ENCODE data around the gene RABEP1. TPM values are rescaled to one million over a fixed set of nuclear protein-coding genes. Genes with fewer than 3 reads are reported as not detected.

Gene RABEP1
- polyA plus RNA-seq, 2 donors, result 8.8 to 9.0 TPM

DNA sequence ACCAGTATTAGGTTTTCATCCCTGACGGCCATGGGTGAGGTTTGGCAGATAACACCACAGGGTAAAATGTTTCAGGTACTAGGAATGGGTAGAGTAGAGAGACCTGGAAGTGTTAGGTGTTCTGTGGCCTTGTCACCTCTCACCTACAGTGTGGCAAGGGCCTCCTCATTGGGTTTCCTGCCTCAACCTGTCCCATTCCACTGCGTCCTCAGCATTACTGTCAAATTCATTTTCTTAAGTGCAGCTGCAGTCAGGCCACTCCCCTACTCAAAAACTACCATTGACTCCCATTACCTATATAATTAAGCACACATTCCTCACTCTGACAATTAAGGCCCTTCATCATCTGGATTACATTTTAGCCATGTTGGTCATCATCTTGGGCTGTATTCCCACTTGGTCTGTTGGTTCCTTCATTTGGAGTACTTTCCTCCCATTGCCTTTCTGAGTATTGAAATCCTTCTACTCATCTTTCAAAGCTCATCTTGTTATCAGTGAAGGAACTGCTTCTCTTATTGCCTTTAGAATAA lies 72.9 kb downstream of the RABEP1 start:
- H3K27ac ChIP-seq (ENCODE audit: low read depth in 2 of 2, low read length in 1 of 2), result peak overlapping the region; percentile 31 to 47
- H3K4me1 ChIP-seq (ENCODE audit: control insufficient read depth in 2 of 2, insufficient read depth in 2 of 2, low read length in 1 of 2), result no peaks in the 10 kb centered on the region
- no peaks in the 10 kb centered on the region for H3K9me3 ChIP-seq (ENCODE audit: control insufficient read depth in 2 of 2, insufficient read depth in 1 of 2, low read depth in 1 of 2, low read length in 1 of 2)
- H3K27me3 ChIP-seq (ENCODE audit: control insufficient read depth in 1 of 2, insufficient read depth in 2 of 2, low read length in 2 of 2), result no peaks in the 10 kb centered on the region
- 69 to 79% methylated on average over 2 of the region's 2 CpGs for WGBS, 2 donors
- peaks cover 7 to 16% of the 10 kb centered on the region in 2 donors for H3K36me3 ChIP-seq (ENCODE audit: control insufficient read depth in 2 of 2, insufficient read depth in 2 of 2, low read length in 1 of 2)
- no peak overlapping the region for H3K4me3 ChIP-seq (ENCODE audit: low read depth in 1 of 2, low read length in 2 of 2)

GRCh38 chr17:5355421-5356129 lies 73.5 kb downstream of the RABEP1 start:
- Histone ChIP-seq H3K36me3 (ENCODE audit: control insufficient read depth in 2 of 2, insufficient read depth in 2 of 2, low read length in 1 of 2) (peaks cover 7 to 14% of the 10 kb centered on the region in 2 donors), H3K4me1 (ENCODE audit: control insufficient read depth in 2 of 2, insufficient read depth in 2 of 2, low read length in 1 of 2) (no peaks in the 10 kb centered on the region), H3K27me3 (ENCODE audit: control insufficient read depth in 1 of 2, insufficient read depth in 2 of 2, low read length in 2 of 2) (no peaks in the 10 kb centered on the region), H3K9me3 (ENCODE audit: control insufficient read depth in 2 of 2, insufficient read depth in 1 of 2, low read depth in 1 of 2, low read length in 1 of 2) (no peaks in the 10 kb centered on the region), H3K27ac (ENCODE audit: low read depth in 2 of 2, low read length in 1 of 2) (peak overlapping the region in 1 of 2 donors; percentile 47), H3K4me3 (ENCODE audit: low read depth in 1 of 2, low read length in 2 of 2) (no peak overlapping the region)
- WGBS, 2 donors, result 71 to 76% methylated on average over 3 of the region's 3 CpGs

DNA sequence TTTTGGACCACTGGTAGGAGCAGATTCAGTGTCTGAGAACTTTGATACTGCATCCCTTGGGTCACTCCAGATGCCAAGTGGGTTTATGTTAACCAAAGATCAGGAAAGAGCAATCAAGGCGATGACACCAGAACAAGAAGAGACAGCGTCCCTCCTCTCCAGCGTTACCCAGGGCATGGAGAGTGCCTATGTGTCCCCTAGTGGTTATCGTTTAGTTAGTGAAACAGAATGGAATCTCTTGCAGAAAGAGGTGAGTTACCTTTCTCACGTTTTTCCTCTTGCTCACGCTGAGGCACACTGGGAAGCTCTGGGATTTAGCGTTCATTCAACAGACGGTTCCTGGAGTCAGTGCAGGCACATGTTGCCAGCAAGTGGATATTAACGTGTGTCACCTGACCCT lies 79.3 kb downstream of the RABEP1 start:
- 77 to 79% methylated on average over 9 of the region's 9 CpGs for WGBS, 2 donors
- H3K36me3 ChIP-seq (ENCODE audit: control insufficient read depth in 2 of 2, insufficient read depth in 2 of 2, low read length in 1 of 2), result peaks cover 0 to 11% of the 10 kb centered on the region in 2 donors

GRCh38 chr17:5362162-5362811 lies 80.2 kb downstream of the RABEP1 start:
- Histone ChIP-seq H3K9me3 (ENCODE audit: control insufficient read depth in 2 of 2, insufficient read depth in 1 of 2, low read depth in 1 of 2, low read length in 1 of 2) (no peaks in the 10 kb centered on the region), H3K36me3 (ENCODE audit: control insufficient read depth in 2 of 2, insufficient read depth in 2 of 2, low read length in 1 of 2) (peaks cover 0 to 11% of the 10 kb centered on the region in 2 donors), H3K4me1 (ENCODE audit: control insufficient read depth in 2 of 2, insufficient read depth in 2 of 2, low read length in 1 of 2) (no peaks in the 10 kb centered on the region), H3K27ac (ENCODE audit: low read depth in 2 of 2, low read length in 1 of 2) (no peak overlapping the region), H3K27me3 (ENCODE audit: control insufficient read depth in 1 of 2, insufficient read depth in 2 of 2, low read length in 2 of 2) (no peaks in the 10 kb centered on the region), H3K4me3 (ENCODE audit: low read depth in 1 of 2, low read length in 2 of 2) (no peak overlapping the region)
- 61 to 74% methylated on average over 7 of the region's 7 CpGs for WGBS, 2 donors

More for the DNA sequence above, 79.3 kb downstream of the RABEP1 start:
- Histone ChIP-seq H3K9me3 (ENCODE audit: control insufficient read depth in 2 of 2, insufficient read depth in 1 of 2, low read depth in 1 of 2, low read length in 1 of 2) (no peaks in the 10 kb centered on the region), H3K27me3 (ENCODE audit: control insufficient read depth in 1 of 2, insufficient read depth in 2 of 2, low read length in 2 of 2) (no peaks in the 10 kb centered on the region), H3K4me1 (ENCODE audit: control insufficient read depth in 2 of 2, insufficient read depth in 2 of 2, low read length in 1 of 2) (no peaks in the 10 kb centered on the region), H3K4me3 (ENCODE audit: low read depth in 1 of 2, low read length in 2 of 2) (no peak overlapping the region), H3K27ac (ENCODE audit: low read depth in 2 of 2, low read length in 1 of 2) (no peak overlapping the region)

DNA sequence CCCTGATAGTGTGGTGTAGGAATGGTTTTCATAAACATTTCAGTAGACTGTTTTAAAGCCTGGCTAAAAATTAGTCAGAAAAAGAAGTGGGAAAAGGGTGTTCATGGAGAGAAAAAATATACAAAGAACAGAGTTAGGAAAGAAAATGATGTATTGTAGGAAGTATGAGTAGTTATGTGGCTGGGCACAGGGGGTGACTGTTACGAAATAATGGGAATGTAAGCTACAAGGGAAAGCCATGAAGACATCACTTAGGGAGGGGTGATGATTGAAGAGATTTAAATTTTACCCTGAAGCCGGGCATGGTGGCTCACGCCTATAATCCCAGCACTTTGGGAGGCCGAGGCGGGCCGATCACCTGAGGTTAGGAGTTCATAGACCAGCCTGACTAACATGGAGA lies 82.1 kb downstream of the RABEP1 start:
- H3K27ac ChIP-seq (ENCODE audit: low read depth in 2 of 2, low read length in 1 of 2), result no peak overlapping the region
- H3K9me3 ChIP-seq (ENCODE audit: control insufficient read depth in 2 of 2, insufficient read depth in 1 of 2, low read depth in 1 of 2, low read length in 1 of 2), result no peaks in the 10 kb centered on the region
- 53 to 66% methylated on average over 6 of the region's 6 CpGs for WGBS, 2 donors
- H3K36me3 ChIP-seq (ENCODE audit: control insufficient read depth in 2 of 2, insufficient read depth in 2 of 2, low read length in 1 of 2), result peaks cover 0 to 8% of the 10 kb centered on the region in 2 donors
- H3K4me3 ChIP-seq (ENCODE audit: low read depth in 1 of 2, low read length in 2 of 2), result no peak overlapping the region
- H3K4me1 ChIP-seq (ENCODE audit: control insufficient read depth in 2 of 2, insufficient read depth in 2 of 2, low read length in 1 of 2), result no peaks in the 10 kb centered on the region
- no peaks in the 10 kb centered on the region for H3K27me3 ChIP-seq (ENCODE audit: control insufficient read depth in 1 of 2, insufficient read depth in 2 of 2, low read length in 2 of 2)

- Histone ChIP-seq H3K36me3 (ENCODE audit: control insufficient read depth in 2 of 2, insufficient read depth in 2 of 2, low read length in 1 of 2) (peaks cover 0 to 8% of the 10 kb centered on the region in 2 donors), H3K9me3 (ENCODE audit: control insufficient read depth in 2 of 2, insufficient read depth in 1 of 2, low read depth in 1 of 2, low read length in 1 of 2) (no peaks in the 10 kb centered on the region), H3K4me3 (ENCODE audit: low read depth in 1 of 2, low read length in 2 of 2) (no peak overlapping the region), H3K27me3 (ENCODE audit: control insufficient read depth in 1 of 2, insufficient read depth in 2 of 2, low read length in 2 of 2) (no peaks in the 10 kb centered on the region), H3K27ac (ENCODE audit: low read depth in 2 of 2, low read length in 1 of 2) (no peak overlapping the region), H3K4me1 (ENCODE audit: control insufficient read depth in 2 of 2, insufficient read depth in 2 of 2, low read length in 1 of 2) (no peaks in the 10 kb centered on the region)
Measured at GRCh38 chr17:5364696-5365095, 82.6 kb downstream of the RABEP1 start.

DNA sequence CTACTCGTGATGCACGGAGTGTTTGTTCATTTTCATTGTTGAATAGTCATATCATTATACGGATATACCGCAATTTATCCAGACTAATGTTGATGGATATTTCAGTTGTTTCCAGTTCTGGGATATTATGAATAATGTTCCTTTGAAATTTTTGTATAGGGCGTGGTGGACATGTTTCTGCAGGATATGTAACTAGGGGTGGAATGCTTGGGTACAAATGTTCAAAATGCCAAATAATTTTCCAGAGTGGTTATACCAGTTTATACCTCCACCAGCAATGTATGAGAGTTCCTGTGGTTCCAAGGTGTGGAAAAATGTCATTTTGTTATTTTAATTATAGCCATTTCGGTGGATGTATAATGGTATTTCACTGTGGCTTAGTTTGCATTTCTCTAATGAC lies 83.7 kb downstream of the RABEP1 start:
- H3K9me3 ChIP-seq (ENCODE audit: control insufficient read depth in 2 of 2, insufficient read depth in 1 of 2, low read depth in 1 of 2, low read length in 1 of 2), result no peaks in the 10 kb centered on the region
- WGBS, 2 donors, result 55 to 69% methylated on average over 6 of the region's 6 CpGs
- no peak overlapping the region for H3K4me3 ChIP-seq (ENCODE audit: low read depth in 1 of 2, low read length in 2 of 2)
- no peaks in the 10 kb centered on the region for H3K27me3 ChIP-seq (ENCODE audit: control insufficient read depth in 1 of 2, insufficient read depth in 2 of 2, low read length in 2 of 2)
- no peaks in the 10 kb centered on the region for H3K4me1 ChIP-seq (ENCODE audit: control insufficient read depth in 2 of 2, insufficient read depth in 2 of 2, low read length in 1 of 2)
- peaks cover 0 to 8% of the 10 kb centered on the region in 2 donors for H3K36me3 ChIP-seq (ENCODE audit: control insufficient read depth in 2 of 2, insufficient read depth in 2 of 2, low read length in 1 of 2)
- peak overlapping the region; percentile 71 to 72 for H3K27ac ChIP-seq (ENCODE audit: low read depth in 2 of 2, low read length in 1 of 2)

- H3K36me3 ChIP-seq (ENCODE audit: control insufficient read depth in 2 of 2, insufficient read depth in 2 of 2, low read length in 1 of 2), result peaks cover 3 to 10% of the 10 kb centered on the region in 2 donors
- 91% methylated on average over 4 of the region's 4 CpGs for WGBS, 2 donors
Measured at GRCh38 chr17:5370411-5370810, 88.3 kb downstream of the RABEP1 start.

DNA sequence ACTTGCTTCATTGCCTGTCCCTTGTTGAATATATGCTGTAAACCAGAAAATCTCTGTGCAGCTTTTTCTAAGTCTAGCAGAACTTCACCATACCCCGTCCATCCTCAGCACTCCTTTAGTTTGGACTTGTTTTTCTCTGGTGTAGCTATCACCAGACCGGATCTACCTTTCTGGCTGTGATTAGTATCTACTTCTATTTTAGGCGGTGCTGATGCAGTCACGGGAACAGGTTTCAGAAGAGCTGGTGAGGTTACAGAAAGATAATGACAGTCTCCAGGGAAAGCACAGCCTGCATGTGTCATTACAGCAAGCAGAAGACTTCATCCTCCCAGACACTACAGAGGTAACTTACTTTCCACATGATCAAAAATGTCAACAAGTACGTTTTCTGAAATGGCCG lies 91.0 kb downstream of the RABEP1 start:
- no peaks in the 10 kb centered on the region for H3K4me1 ChIP-seq (ENCODE audit: control insufficient read depth in 2 of 2, insufficient read depth in 2 of 2, low read length in 1 of 2)
- H3K9me3 ChIP-seq (ENCODE audit: control insufficient read depth in 2 of 2, insufficient read depth in 1 of 2, low read depth in 1 of 2, low read length in 1 of 2), result no peaks in the 10 kb centered on the region
- H3K4me3 ChIP-seq (ENCODE audit: low read depth in 1 of 2, low read length in 2 of 2), result no peak overlapping the region
- no peaks in the 10 kb centered on the region for H3K27me3 ChIP-seq (ENCODE audit: control insufficient read depth in 1 of 2, insufficient read depth in 2 of 2, low read length in 2 of 2)
- H3K27ac ChIP-seq (ENCODE audit: low read depth in 2 of 2, low read length in 1 of 2), result no peak overlapping the region
- 79 to 81% methylated on average over 6 of the region's 6 CpGs for WGBS, 2 donors
- peaks cover 9 to 14% of the 10 kb centered on the region in 2 donors for H3K36me3 ChIP-seq (ENCODE audit: control insufficient read depth in 2 of 2, insufficient read depth in 2 of 2, low read length in 1 of 2)

More at GRCh38 chr17:5370411-5370810, 88.3 kb downstream of the RABEP1 start:
- Histone ChIP-seq H3K4me1 (ENCODE audit: control insufficient read depth in 2 of 2, insufficient read depth in 2 of 2, low read length in 1 of 2) (no peaks in the 10 kb centered on the region), H3K4me3 (ENCODE audit: low read depth in 1 of 2, low read length in 2 of 2) (no peak overlapping the region), H3K27me3 (ENCODE audit: control insufficient read depth in 1 of 2, insufficient read depth in 2 of 2, low read length in 2 of 2) (no peaks in the 10 kb centered on the region), H3K9me3 (ENCODE audit: control insufficient read depth in 2 of 2, insufficient read depth in 1 of 2, low read depth in 1 of 2, low read length in 1 of 2) (no peaks in the 10 kb centered on the region), H3K27ac (ENCODE audit: low read depth in 2 of 2, low read length in 1 of 2) (no peak overlapping the region)

All from esophagus (tissue), 2 donors.